ENCODE measurements around the gene KCNJ8.

KCNJ8 gene

DNA sequence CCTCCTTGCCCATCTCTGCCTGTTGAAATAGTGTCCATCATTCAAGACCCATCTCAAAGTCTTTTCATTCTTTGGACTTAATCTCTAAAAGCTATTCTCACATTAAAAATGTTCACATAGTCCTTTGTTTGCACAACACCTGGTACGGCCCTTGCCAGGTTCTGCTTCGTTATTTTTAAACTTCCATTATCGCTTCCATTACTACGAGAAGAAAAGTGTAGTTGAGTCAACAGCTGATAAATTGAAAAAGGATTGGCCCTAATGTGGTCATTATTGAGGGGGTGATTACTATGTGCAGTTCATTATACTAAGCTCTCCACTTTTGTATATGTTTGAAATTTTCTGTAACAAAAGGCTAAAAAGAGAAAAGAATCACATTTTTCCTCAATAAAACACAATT, 17.8 kb downstream of the KCNJ8 start:
- no peaks in the 10 kb centered on the region for H3K36me3 ChIP-seq (ENCODE audit: control insufficient read depth in 4 of 4, insufficient read depth in 4 of 4, low read length in 3 of 4)
- no CpG with 5 or more reads among the region's 4 CpGs for WGBS (ENCODE audit: insufficient coverage)
- no peaks in the 10 kb centered on the region for H3K4me1 ChIP-seq (ENCODE audit: control extremely low read depth in 1 of 4, control insufficient read depth in 4 of 4, insufficient read depth in 4 of 4, low read length in 3 of 4)
- H3K4me3 ChIP-seq (ENCODE audit: control insufficient read depth in 1 of 7, extremely low read depth in 1 of 7, insufficient read depth in 4 of 7, low read depth in 2 of 7, low read length in 6 of 7) = no peak overlapping the region
- ChIA-PET POLR2A (no interaction called here), CTCF (no interaction called here)
- H3K27me3 ChIP-seq (replicated peaks in 2 of 5; ENCODE audit: control insufficient read depth in 4 of 5, insufficient read depth in 5 of 5, low read length in 4 of 5) = peaks cover 0 to 6% (median 0%) of the 10 kb centered on the region in 5 experiments
- no peaks in the 10 kb centered on the region for H3K9me3 ChIP-seq (ENCODE audit: control extremely low read depth in 1 of 5, control insufficient read depth in 4 of 5, insufficient read depth in 2 of 5, low read depth in 1 of 5, low read length in 4 of 5)
- DNase-seq = no peak
- H3K27ac ChIP-seq (ENCODE audit: insufficient read depth in 1 of 2, low read depth in 1 of 2, low read length in 2 of 2, poor library complexity in 1 of 2, severe bottlenecking in 2 of 2) = no peak overlapping the region

DNA sequence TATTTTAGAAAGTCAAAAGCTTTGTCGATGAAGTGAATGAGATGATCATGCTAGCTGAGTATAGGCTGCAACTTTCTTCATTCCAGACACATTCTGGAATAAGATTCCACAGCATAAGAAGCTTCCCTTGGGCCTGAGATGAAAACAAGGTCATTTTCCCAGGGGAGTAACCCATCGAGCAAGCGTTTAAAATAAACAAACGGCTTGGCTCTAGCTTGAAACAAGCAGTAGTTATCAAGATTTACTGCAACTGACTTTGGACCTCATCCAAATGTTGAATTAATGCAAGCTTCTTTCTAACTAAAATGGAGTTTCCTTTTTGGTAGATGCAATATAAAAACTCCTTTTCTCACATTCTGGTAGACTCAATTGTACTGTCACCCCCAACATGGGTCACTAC, 23.0 kb downstream of the KCNJ8 start:
- CTCF ChIA-PET = no interaction called here
- H3K4me1 ChIP-seq (ENCODE audit: control extremely low read depth in 1 of 4, control insufficient read depth in 4 of 4, insufficient read depth in 4 of 4, low read length in 3 of 4) = no peaks in the 10 kb centered on the region
- H3K27me3 ChIP-seq (replicated peaks in 2 of 5; ENCODE audit: control insufficient read depth in 4 of 5, insufficient read depth in 5 of 5, low read length in 4 of 5) = peaks cover 0 to 2% (median 0%) of the 10 kb centered on the region in 5 experiments
- H3K36me3 ChIP-seq (ENCODE audit: control insufficient read depth in 4 of 4, insufficient read depth in 4 of 4, low read length in 3 of 4) = no peaks in the 10 kb centered on the region
- 40% methylated on average over 1 of the region's 4 CpGs for WGBS (ENCODE audit: insufficient coverage)
- no peak overlapping the region for H3K27ac ChIP-seq (ENCODE audit: insufficient read depth in 1 of 2, low read depth in 1 of 2, low read length in 2 of 2, poor library complexity in 1 of 2, severe bottlenecking in 2 of 2)
- peak in 1 of 3 donors; percentile 10 for DNase-seq
- POLR2A ChIA-PET = no interaction called here
- no peaks in the 10 kb centered on the region for H3K9me3 ChIP-seq (ENCODE audit: control extremely low read depth in 1 of 5, control insufficient read depth in 4 of 5, insufficient read depth in 2 of 5, low read depth in 1 of 5, low read length in 4 of 5)
- no peak overlapping the region for H3K4me3 ChIP-seq (ENCODE audit: control insufficient read depth in 1 of 7, extremely low read depth in 1 of 7, insufficient read depth in 4 of 7, low read depth in 2 of 7, low read length in 6 of 7)

DNA sequence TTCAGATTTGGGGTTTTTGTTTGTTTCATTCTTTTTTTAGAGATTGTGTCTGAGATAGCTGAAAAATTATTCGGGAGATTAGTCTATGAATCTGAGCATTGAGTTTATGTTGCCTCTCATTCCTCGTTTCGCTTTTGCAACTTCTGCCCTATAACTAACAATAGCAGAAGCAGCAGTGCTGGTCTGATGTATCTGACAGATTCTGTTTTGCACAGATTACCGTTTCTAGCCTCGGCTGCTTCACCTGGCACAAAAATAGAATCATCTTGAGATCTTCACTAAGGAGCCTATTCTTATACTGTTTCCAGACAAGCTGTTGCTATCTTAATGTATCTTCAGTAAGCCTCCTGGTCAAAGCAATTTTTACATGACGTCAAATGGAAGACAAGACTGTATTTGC, 29.2 kb downstream of the KCNJ8 start:
- 100% methylated on average over 6 of the region's 6 CpGs for WGBS (ENCODE audit: insufficient coverage)
- no peaks in the 10 kb centered on the region for H3K36me3 ChIP-seq (ENCODE audit: control insufficient read depth in 4 of 4, insufficient read depth in 4 of 4, low read length in 3 of 4)
- H3K27me3 ChIP-seq (replicated peaks in 2 of 5; ENCODE audit: control insufficient read depth in 4 of 5, insufficient read depth in 5 of 5, low read length in 4 of 5) = peaks cover 0 to 3% (median 0%) of the 10 kb centered on the region in 5 experiments

DNA sequence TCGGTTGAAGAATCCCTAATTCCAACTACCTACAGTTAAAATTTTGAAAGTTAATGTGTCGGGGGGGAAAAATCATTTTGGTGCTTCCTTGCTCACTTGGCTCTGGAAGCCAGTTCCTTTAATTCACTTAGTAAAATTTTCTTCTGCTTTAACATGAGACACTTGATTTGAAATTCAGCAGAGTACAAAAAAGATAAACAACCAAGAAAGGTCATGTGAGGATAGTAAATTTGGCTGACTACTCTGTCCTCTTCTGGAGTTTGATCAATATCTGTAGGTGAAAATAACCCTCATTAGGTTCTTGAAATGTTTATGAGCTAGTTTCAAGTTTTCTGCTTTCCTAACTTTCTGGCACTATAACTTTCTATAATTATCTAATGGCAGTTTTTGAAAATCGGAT, 43.4 kb downstream of the KCNJ8 start:
- H3K4me3 ChIP-seq (ENCODE audit: control insufficient read depth in 1 of 7, extremely low read depth in 1 of 7, insufficient read depth in 4 of 7, low read depth in 2 of 7, low read length in 6 of 7) = no peak overlapping the region
- H3K27ac ChIP-seq (ENCODE audit: insufficient read depth in 1 of 2, low read depth in 1 of 2, low read length in 2 of 2, poor library complexity in 1 of 2, severe bottlenecking in 2 of 2) = no peak overlapping the region
- no peaks in the 10 kb centered on the region for H3K36me3 ChIP-seq (ENCODE audit: control insufficient read depth in 4 of 4, insufficient read depth in 4 of 4, low read length in 3 of 4)
- H3K9me3 ChIP-seq (ENCODE audit: control extremely low read depth in 1 of 5, control insufficient read depth in 4 of 5, insufficient read depth in 2 of 5, low read depth in 1 of 5, low read length in 4 of 5) = no peaks in the 10 kb centered on the region
- no CpG with 5 or more reads among the region's 3 CpGs for WGBS (ENCODE audit: insufficient coverage)
- CTCF ChIA-PET = no interaction called here
- no peaks in the 10 kb centered on the region for H3K4me1 ChIP-seq (ENCODE audit: control extremely low read depth in 1 of 4, control insufficient read depth in 4 of 4, insufficient read depth in 4 of 4, low read length in 3 of 4)
- POLR2A ChIA-PET = no interaction called here
- DNase-seq = no peak
- no peaks in the 10 kb centered on the region for H3K27me3 ChIP-seq (replicated peaks in 2 of 5; ENCODE audit: control insufficient read depth in 4 of 5, insufficient read depth in 5 of 5, low read length in 4 of 5)

More for the DNA sequence above, 29.2 kb downstream of the KCNJ8 start:
- no peak overlapping the region for H3K4me3 ChIP-seq (ENCODE audit: control insufficient read depth in 1 of 7, extremely low read depth in 1 of 7, insufficient read depth in 4 of 7, low read depth in 2 of 7, low read length in 6 of 7)
- CTCF ChIA-PET = no interaction called here
- no peak for DNase-seq
- no peak overlapping the region for H3K27ac ChIP-seq (ENCODE audit: insufficient read depth in 1 of 2, low read depth in 1 of 2, low read length in 2 of 2, poor library complexity in 1 of 2, severe bottlenecking in 2 of 2)
- no peaks in the 10 kb centered on the region for H3K4me1 ChIP-seq (ENCODE audit: control extremely low read depth in 1 of 4, control insufficient read depth in 4 of 4, insufficient read depth in 4 of 4, low read length in 3 of 4)
- H3K9me3 ChIP-seq (ENCODE audit: control extremely low read depth in 1 of 5, control insufficient read depth in 4 of 5, insufficient read depth in 2 of 5, low read depth in 1 of 5, low read length in 4 of 5) = peaks cover 0 to 4% (median 0%) of the 10 kb centered on the region in 5 experiments
- POLR2A ChIA-PET = no interaction called here

DNA sequence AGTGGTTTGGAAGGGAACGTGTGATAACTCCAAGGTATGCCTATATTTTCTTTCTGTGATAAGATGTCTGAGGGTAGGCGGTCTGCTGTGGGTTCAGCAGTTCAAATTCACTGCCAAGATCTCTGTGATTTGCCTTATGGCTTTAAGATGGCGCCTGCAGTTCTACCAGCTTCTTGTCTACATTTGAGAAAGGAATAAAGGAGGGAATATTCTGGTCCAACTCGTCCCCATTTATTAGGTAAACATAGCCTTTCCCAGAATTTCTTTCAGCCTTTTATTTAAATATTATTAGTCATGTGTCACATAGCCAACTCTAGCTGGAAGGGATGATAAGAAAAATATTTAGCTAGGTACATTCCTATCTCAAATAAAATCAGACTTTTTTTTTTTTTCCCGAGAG, 48.8 kb downstream of the KCNJ8 start:
- WGBS (ENCODE audit: insufficient coverage) = no CpG with 5 or more reads among the region's 5 CpGs
- H3K36me3 ChIP-seq (ENCODE audit: control insufficient read depth in 4 of 4, insufficient read depth in 4 of 4, low read length in 3 of 4) = no peaks in the 10 kb centered on the region
- no peaks in the 10 kb centered on the region for H3K9me3 ChIP-seq (ENCODE audit: control extremely low read depth in 1 of 5, control insufficient read depth in 4 of 5, insufficient read depth in 2 of 5, low read depth in 1 of 5, low read length in 4 of 5)
- ChIA-PET POLR2A (interaction anchor here (0.6 kb wide), 2 partner anchors 77 to 1998 kb away, joined by 3 to 5 read pairs; no protein-coding TSS in a partner anchor), CTCF (interaction anchor here (0.9 to 1.5 kb wide), 2 partner anchors 28 to 735 kb away, joined by 3 read pairs; no protein-coding TSS in a partner anchor)
- no peak for DNase-seq
- H3K27me3 ChIP-seq (replicated peaks in 2 of 5; ENCODE audit: control insufficient read depth in 4 of 5, insufficient read depth in 5 of 5, low read length in 4 of 5) = no peaks in the 10 kb centered on the region
- H3K27ac ChIP-seq (ENCODE audit: insufficient read depth in 1 of 2, low read depth in 1 of 2, low read length in 2 of 2, poor library complexity in 1 of 2, severe bottlenecking in 2 of 2) = no peak overlapping the region
- no peak overlapping the region for H3K4me3 ChIP-seq (ENCODE audit: control insufficient read depth in 1 of 7, extremely low read depth in 1 of 7, insufficient read depth in 4 of 7, low read depth in 2 of 7, low read length in 6 of 7)
- no peaks in the 10 kb centered on the region for H3K4me1 ChIP-seq (ENCODE audit: control extremely low read depth in 1 of 4, control insufficient read depth in 4 of 4, insufficient read depth in 4 of 4, low read length in 3 of 4)

DNA sequence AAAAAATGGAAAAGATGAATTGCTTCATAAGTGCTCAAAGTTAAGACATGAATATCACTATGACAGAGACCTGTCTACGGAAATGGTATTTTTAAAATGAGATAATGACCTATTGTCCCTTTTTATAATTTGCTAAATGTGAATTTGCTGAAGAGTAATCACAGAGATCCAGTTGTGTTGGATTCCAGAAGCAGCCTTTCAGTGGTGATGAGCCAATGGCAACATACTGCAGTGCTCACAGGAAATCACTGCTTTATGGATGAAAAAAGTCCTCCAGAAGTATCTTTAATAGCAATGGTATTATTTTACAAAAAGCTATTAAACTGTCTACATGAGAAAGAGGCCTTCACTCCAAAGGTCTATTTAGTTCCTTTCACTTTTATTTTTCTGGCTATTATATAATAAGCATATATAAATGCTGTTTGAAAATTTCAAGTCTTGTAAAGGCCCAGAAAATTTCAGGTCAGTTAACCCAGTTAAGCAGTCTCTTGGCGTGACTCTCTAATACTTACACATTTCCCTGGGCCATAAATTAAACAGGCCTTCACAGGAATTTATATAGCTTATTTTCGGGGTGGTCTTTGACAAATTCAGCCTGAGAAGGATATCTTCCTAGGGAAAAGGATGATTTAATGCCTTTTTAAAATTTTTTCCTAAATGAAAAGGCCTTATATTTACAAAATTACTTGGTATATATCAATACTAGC, 55.4 kb downstream of the KCNJ8 start:
- 86% methylated on average over 1 of the region's 3 CpGs for WGBS (ENCODE audit: insufficient coverage)
- Histone ChIP-seq H3K4me1 (ENCODE audit: control extremely low read depth in 1 of 4, control insufficient read depth in 4 of 4, insufficient read depth in 4 of 4, low read length in 3 of 4) (peaks cover 0 to 3% (median 0%) of the 10 kb centered on the region in 4 experiments), H3K27ac (ENCODE audit: insufficient read depth in 1 of 2, low read depth in 1 of 2, low read length in 2 of 2, poor library complexity in 1 of 2, severe bottlenecking in 2 of 2) (no peak overlapping the region), H3K4me3 (ENCODE audit: control insufficient read depth in 1 of 7, extremely low read depth in 1 of 7, insufficient read depth in 4 of 7, low read depth in 2 of 7, low read length in 6 of 7) (no peak overlapping the region), H3K9me3 (ENCODE audit: control extremely low read depth in 1 of 5, control insufficient read depth in 4 of 5, insufficient read depth in 2 of 5, low read depth in 1 of 5, low read length in 4 of 5) (no peaks in the 10 kb centered on the region), H3K27me3 (replicated peaks in 2 of 5; ENCODE audit: control insufficient read depth in 4 of 5, insufficient read depth in 5 of 5, low read length in 4 of 5) (no peaks in the 10 kb centered on the region), H3K36me3 (ENCODE audit: control insufficient read depth in 4 of 4, insufficient read depth in 4 of 4, low read length in 3 of 4) (no peaks in the 10 kb centered on the region)
- DNase-seq = no peak
- CTCF ChIA-PET = no interaction called here
- POLR2A ChIA-PET = no interaction called here

DNA sequence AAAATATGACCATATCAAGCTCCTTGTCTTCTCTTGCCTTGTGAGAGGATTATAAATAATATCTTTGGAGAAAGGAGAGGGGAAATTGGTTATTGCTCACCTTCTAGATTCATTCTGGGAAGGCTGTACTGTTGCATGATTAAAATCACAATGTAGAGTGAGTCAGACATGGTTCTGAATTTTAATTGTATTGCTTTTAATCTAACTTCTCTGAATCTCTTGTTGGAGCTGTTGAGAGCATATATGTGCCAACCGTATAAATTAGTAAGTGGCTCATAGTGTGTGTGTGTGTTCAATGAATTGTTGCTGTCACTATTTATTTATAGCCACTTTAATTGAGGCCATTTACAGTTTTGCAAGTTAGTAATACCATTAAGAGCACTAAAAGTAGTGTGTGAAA, 56.1 kb downstream of the KCNJ8 start:
- H3K27me3 ChIP-seq (replicated peaks in 2 of 5; ENCODE audit: control insufficient read depth in 4 of 5, insufficient read depth in 5 of 5, low read length in 4 of 5) = no peaks in the 10 kb centered on the region
- no peaks in the 10 kb centered on the region for H3K36me3 ChIP-seq (ENCODE audit: control insufficient read depth in 4 of 4, insufficient read depth in 4 of 4, low read length in 3 of 4)
- H3K4me1 ChIP-seq (ENCODE audit: control extremely low read depth in 1 of 4, control insufficient read depth in 4 of 4, insufficient read depth in 4 of 4, low read length in 3 of 4) = peaks cover 0 to 3% (median 0%) of the 10 kb centered on the region in 4 experiments
- no CpG with 5 or more reads among the region's 1 CpG for WGBS (ENCODE audit: insufficient coverage)
- DNase-seq = no peak
- no peak overlapping the region for H3K4me3 ChIP-seq (ENCODE audit: control insufficient read depth in 1 of 7, extremely low read depth in 1 of 7, insufficient read depth in 4 of 7, low read depth in 2 of 7, low read length in 6 of 7)
- ChIA-PET POLR2A (no interaction called here), CTCF (no interaction called here)
- H3K9me3 ChIP-seq (ENCODE audit: control extremely low read depth in 1 of 5, control insufficient read depth in 4 of 5, insufficient read depth in 2 of 5, low read depth in 1 of 5, low read length in 4 of 5) = no peaks in the 10 kb centered on the region
- no peak overlapping the region for H3K27ac ChIP-seq (ENCODE audit: insufficient read depth in 1 of 2, low read depth in 1 of 2, low read length in 2 of 2, poor library complexity in 1 of 2, severe bottlenecking in 2 of 2)

Data from common myeloid progenitor, CD34-positive (primary cell).